GM12878 (cell line): ENCODE measurements around the gene MEGF9.

Experiments
- CBX5 ChIP-seq: sonication (generic); IDR thresholded peaks from 2 replicates; pipeline ENCODE4 v1.6.1; 2016; ENCODE audit warnings: low read depth, moderate library complexity, mild to moderate bottlenecking, inconsistent platforms
- CREB1 ChIP-seq: IDR thresholded peaks from 2 replicates; pipeline ENCODE4 v1.6.1; 2012; ENCODE audit warnings: low read depth, mild to moderate bottlenecking, inconsistent platforms
- FOXM1 ChIP-seq: IDR thresholded peaks from 2 replicates; pipeline ENCODE4 v1.6.1; 2012; ENCODE audit warnings: low read depth, mild to moderate bottlenecking, inconsistent platforms, low read length, moderate library complexity
- POLR2A ChIP-seq: IDR thresholded peaks from 2 replicates; pipeline ENCODE4 v1.6.1; 2011; ENCODE audit warnings: low read depth, mild to moderate bottlenecking, low read length
- RAD51 ChIP-seq: fragments of 450-650 bp; IDR thresholded peaks from 2 replicates; pipeline ENCODE4 v1.6.1; 2016; ENCODE audit warnings: moderate library complexity, mild to moderate bottlenecking, inconsistent platforms
- RFX5 ChIP-seq: IDR thresholded peaks from 2 replicates; pipeline ENCODE4 v1.6.1; 2011; ENCODE audit warnings: low read depth, low read length, improper control_type of control experiment
- SP1 ChIP-seq: IDR thresholded peaks from one replicate; pipeline ENCODE4 v1.6.1; 2011; ENCODE audit warnings: low read depth, low read length
- SRF ChIP-seq, 2 experiments: IDR thresholded peaks; 2 replicates each; pipeline ENCODE4 v1.6.1; 2011; ENCODE audit warnings: low read depth in 2 of 2, low read length in 2 of 2, mild to moderate bottlenecking in 1 of 2, moderate library complexity in 1 of 2
- ZBTB11 ChIP-seq: fragments of 450-650 bp; formaldehyde crosslinking; IDR thresholded peaks from 2 replicates; pipeline ENCODE4 v1.5.0; 2022; ENCODE audit warnings: mild to moderate bottlenecking, missing genetic modification characterization
- ZNF274 ChIP-seq: IDR thresholded peaks from one replicate; pipeline ENCODE4 v1.8.0; 2011; ENCODE audit not compliant: insufficient read length, insufficient read depth

- TF ChIP-seq SRF (IDR thresholded peaks at IDR 0.05; ENCODE audit: low read depth in 2 of 2, low read length in 2 of 2) (no peak), ZNF274 (no peak), RAD51 (no peak), SP1 (no peak), ZBTB11 (CRISPR knock-in tag) (no peak), RFX5 (no peak), CREB1 (no peak), CBX5 (no peak), FOXM1 (no peak), POLR2A (no peak)
Measured at GRCh38 chr9:120616966-120617935, 97.0 kb downstream of the MEGF9 start.
